Prostate gland (tissue), 2 donors: ENCODE measurements around the gene IL17D.

Experiments
- POLR2A ChIP-seq: fragments of 450-650 bp; IDR thresholded peaks from one replicate; pipeline ENCODE4 v1.6.1; 2016; ENCODE audit warnings: antibody characterized with exemption, mild to moderate bottlenecking
- TF ChIP-seq, protein P1 (sequence below), 4 experiments: fragments of 200-600 bp in 2 of 4; fragments of 450-650 bp in 2 of 4; sonication (generic) in 2 of 4; IDR thresholded peaks; 1 replicate in 3 of 4; 2 replicates in 1 of 4; pipeline ENCODE4 v1.5.1; 2016 to 2019; ENCODE audit warnings: antibody characterized with exemption in 4 of 4, mild to moderate bottlenecking in 2 of 4, moderate library complexity in 2 of 4

DNA sequence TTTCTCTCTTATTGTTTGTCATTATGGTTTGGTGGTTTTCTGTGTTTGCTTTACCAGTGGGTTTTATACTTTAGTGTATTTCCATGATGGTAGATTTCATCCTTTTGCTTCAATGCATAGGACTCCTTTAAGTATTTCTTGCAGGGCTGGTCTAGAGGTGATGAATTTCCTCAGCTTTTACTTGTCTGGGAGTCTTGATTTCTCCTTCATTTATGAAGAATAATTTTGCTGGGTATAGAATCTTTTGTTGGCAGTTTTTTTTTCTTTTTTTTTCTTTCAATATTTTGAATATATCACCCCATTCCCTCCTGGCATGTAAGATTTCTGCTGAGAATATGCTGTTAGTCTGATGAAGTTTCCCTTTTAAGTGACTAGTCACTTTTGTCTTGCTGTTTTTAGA lies 50.5 kb downstream of the IL17D start:
- TF ChIP-seq, protein P1, sequence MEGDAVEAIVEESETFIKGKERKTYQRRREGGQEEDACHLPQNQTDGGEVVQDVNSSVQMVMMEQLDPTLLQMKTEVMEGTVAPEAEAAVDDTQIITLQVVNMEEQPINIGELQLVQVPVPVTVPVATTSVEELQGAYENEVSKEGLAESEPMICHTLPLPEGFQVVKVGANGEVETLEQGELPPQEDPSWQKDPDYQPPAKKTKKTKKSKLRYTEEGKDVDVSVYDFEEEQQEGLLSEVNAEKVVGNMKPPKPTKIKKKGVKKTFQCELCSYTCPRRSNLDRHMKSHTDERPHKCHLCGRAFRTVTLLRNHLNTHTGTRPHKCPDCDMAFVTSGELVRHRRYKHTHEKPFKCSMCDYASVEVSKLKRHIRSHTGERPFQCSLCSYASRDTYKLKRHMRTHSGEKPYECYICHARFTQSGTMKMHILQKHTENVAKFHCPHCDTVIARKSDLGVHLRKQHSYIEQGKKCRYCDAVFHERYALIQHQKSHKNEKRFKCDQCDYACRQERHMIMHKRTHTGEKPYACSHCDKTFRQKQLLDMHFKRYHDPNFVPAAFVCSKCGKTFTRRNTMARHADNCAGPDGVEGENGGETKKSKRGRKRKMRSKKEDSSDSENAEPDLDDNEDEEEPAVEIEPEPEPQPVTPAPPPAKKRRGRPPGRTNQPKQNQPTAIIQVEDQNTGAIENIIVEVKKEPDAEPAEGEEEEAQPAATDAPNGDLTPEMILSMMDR (IDR thresholded peaks at IDR 0.05) = no peak
- no peak for TF ChIP-seq POLR2A
